ENCODE data around the gene CYS1. TPM values are rescaled to one million over a fixed set of nuclear protein-coding genes. Genes with fewer than 3 reads are reported as not detected.

The CYS1 gene
- total RNA-seq, 3 donors from 2014 or later: 0.58 to 5.1 (median 0.98) TPM

DNA sequence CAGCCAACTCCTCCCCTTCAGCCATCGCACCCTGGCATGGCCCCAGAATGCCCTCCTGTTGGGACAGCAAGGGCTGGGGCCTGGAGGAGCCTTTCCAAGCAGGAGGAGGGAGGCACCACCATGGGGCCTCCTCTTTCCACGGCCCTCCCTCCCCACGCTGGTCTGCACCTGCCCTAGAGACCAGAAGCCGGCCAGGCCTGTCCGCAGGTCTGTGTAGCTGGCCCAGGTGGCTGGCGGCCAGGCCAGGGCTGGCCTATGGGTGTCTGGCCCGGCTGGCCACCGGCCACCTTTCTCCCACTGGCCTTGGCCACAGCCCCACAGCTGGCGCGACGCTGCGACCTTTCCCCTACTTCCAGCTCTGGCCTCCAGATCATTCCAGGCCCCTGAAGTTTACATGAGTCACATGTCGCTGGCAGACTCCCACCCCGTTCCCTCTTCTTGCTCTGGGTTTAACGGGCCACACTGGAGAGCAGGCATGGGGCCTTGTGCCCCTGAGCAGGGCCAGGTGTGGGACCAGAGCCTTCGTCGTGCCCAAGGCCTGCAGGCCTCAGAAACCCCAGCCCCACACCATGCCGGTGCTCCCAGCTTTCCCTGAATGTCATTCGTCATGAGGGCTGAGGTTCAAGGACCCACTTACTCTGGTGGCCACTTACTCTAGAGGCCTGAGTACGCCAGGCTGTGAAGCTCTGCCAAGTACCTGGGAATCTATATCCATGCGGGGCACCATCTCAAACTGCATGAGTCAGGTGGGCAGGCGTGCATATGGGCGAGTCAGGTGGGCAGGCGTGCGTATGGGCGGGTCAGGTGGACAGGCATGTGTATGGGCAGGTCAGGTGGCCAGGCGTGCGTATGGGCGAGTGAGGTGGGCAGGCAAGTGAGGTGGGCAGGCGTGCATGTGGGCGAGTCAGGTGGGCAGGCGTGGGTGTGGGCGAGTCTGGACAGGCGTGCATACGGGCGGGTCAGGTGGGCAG lies 70.1 kb downstream of the CYS1 start:
- Histone ChIP-seq H3K36me3 (ENCODE audit: low read depth) (no peaks in the 10 kb centered on the region), H3K4me1 (ENCODE audit: low read depth) (peaks cover 2% of the 10 kb centered on the region), H3K4me3 (no peak overlapping the region), H3K9me3 (no peaks in the 10 kb centered on the region)
- ATAC-seq (peak; percentile 40), DNase-seq (peak; percentile 47 to 66 (median 53))
- intact Hi-C loops (cut with DNase I, micrococcal nuclease): no loop called here
- TF ChIP-seq, protein P1, sequence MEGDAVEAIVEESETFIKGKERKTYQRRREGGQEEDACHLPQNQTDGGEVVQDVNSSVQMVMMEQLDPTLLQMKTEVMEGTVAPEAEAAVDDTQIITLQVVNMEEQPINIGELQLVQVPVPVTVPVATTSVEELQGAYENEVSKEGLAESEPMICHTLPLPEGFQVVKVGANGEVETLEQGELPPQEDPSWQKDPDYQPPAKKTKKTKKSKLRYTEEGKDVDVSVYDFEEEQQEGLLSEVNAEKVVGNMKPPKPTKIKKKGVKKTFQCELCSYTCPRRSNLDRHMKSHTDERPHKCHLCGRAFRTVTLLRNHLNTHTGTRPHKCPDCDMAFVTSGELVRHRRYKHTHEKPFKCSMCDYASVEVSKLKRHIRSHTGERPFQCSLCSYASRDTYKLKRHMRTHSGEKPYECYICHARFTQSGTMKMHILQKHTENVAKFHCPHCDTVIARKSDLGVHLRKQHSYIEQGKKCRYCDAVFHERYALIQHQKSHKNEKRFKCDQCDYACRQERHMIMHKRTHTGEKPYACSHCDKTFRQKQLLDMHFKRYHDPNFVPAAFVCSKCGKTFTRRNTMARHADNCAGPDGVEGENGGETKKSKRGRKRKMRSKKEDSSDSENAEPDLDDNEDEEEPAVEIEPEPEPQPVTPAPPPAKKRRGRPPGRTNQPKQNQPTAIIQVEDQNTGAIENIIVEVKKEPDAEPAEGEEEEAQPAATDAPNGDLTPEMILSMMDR (IDR thresholded peaks at IDR 0.05): no peak

DNA sequence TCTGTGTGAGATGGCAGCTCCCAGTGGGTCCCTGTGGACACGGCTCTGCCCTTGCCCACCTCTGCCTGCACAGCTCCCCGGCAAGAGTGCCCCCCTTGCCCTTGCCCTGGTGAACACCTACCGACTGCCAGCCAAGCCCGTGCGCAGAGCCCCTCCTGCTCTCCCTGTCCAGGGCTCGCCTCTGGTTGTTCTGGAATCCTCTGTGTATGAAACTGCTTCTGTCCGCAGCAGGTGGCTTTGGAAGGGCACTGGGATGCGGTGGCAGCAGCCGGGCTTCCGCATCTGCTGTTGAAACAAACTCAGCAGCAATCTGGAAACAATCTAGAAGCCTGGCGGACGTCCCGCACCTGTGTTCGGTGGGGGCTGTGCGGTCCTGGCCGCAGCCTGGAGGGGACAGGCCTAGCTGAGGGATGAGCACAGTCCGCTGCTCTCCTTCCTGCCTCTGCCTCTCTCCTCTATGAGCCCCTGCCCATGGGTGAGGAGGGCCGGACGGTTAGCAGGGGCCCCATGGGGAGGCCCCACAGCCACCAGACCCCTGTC lies 70.9 kb downstream of the CYS1 start:
- no peak for ATAC-seq
- peaks cover 2% of the 10 kb centered on the region for H3K4me1 ChIP-seq (ENCODE audit: low read depth)
- TF ChIP-seq, protein P1 (IDR thresholded peaks at IDR 0.05): no peak
- no peaks in the 10 kb centered on the region for H3K9me3 ChIP-seq
- peak in 1 of 3 donors; percentile 22 for DNase-seq
- intact Hi-C loops (cut with DNase I, micrococcal nuclease): no loop called here
- H3K4me3 ChIP-seq: no peak overlapping the region
- H3K36me3 ChIP-seq (ENCODE audit: low read depth): no peaks in the 10 kb centered on the region

DNA sequence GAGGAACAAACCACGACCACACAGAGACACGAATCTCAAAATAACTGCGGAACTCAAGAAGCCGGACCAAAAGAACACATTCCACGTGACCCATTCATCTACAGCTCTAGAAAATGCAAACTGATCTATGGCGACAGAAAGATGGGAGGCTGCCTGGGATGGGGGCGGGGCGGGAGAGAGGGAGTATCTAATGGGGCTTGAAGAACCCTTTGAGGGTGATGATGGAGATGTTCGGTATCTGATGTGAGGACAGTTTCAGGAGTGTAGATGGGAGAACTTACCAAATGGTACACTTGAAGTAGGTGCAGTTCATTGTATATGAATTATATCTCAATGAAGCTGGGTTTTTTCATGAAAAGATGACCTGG lies 71.4 kb downstream of the CYS1 start:
- peak in 1 of 3 donors; percentile 7 for DNase-seq
- intact Hi-C loops (cut with DNase I, micrococcal nuclease): no loop called here
- Histone ChIP-seq H3K4me1 (ENCODE audit: low read depth) (peaks cover 2% of the 10 kb centered on the region), H3K4me3 (no peak overlapping the region), H3K9me3 (no peaks in the 10 kb centered on the region), H3K36me3 (ENCODE audit: low read depth) (no peaks in the 10 kb centered on the region)
- ATAC-seq: no peak
- TF ChIP-seq, protein P1 (IDR thresholded peaks at IDR 0.05): no peak

- no peak for ATAC-seq
- no peak overlapping the region for H3K4me3 ChIP-seq
- H3K36me3 ChIP-seq (ENCODE audit: low read depth): no peaks in the 10 kb centered on the region
- DNase-seq: peak in 1 of 3 donors; percentile 39
- intact Hi-C loops (cut with DNase I, micrococcal nuclease): no loop called here
- H3K4me1 ChIP-seq (ENCODE audit: low read depth): peaks cover 2% of the 10 kb centered on the region
- H3K9me3 ChIP-seq: no peaks in the 10 kb centered on the region
- TF ChIP-seq, protein P1 (IDR thresholded peaks at IDR 0.05): no peak
Measured at GRCh38 chr2:10007921-10008808, 72.0 kb downstream of the CYS1 start.

GRCh38 chr2:10007435-10007834 lies 72.8 kb downstream of the CYS1 start:
- H3K4me3 ChIP-seq: no peak overlapping the region
- peaks cover 2% of the 10 kb centered on the region for H3K4me1 ChIP-seq (ENCODE audit: low read depth)
- ATAC-seq (no peak), DNase-seq (peak in 1 of 3 donors; percentile 27)
- no peaks in the 10 kb centered on the region for H3K36me3 ChIP-seq (ENCODE audit: low read depth)
- no peaks in the 10 kb centered on the region for H3K9me3 ChIP-seq
- TF ChIP-seq, protein P1 (IDR thresholded peaks at IDR 0.05): no peak
- intact Hi-C loops (cut with DNase I, micrococcal nuclease): no loop called here

Data from mucosa of descending colon (tissue), 3 donors.